Tibial artery (tissue), 4 donors: ENCODE data around the gene FRMPD1.

Experiments used
- DNase-seq, 2 donors: peaks; one replicate each; pipeline ENCODE4 v3.0.0-alpha.2; 2019
- H3K27ac ChIP-seq, 2 donors: fragments of 200-600 bp; sonication (generic) in 1 of 2; 1 replicate in 1 of 2; 2 replicates in 1 of 2; pipeline ENCODE4 v1.5.1; 2018 to 2019; ENCODE audit warnings: mild to moderate bottlenecking in 1 of 2
- H3K27me3 ChIP-seq, 2 donors: fragments of 200-600 bp; sonication (generic) in 1 of 2; one replicate each; pipeline versions ENCODE4 v1.5.1 to v1.6.0; 2016 to 2019
- H3K36me3 ChIP-seq, 3 donors: fragments of 200-600 bp; sonication (generic) in 2 of 3; one replicate each; pipeline ENCODE4 v1.5.1; 2016 to 2019; ENCODE audit warnings: mild to moderate bottlenecking in 2 of 3
- H3K4me1 ChIP-seq, 4 donors: fragments of 200-600 bp; sonication (generic) in 2 of 4; 1 replicate in 3 of 4; 2 replicates in 1 of 4; pipeline ENCODE4 v1.5.1; 2016 to 2019
- H3K4me3 ChIP-seq, 2 donors: fragments of 200-600 bp; sonication (generic) in 1 of 2; 1 replicate in 1 of 2; 2 replicates in 1 of 2; pipeline ENCODE4 v1.5.1; 2018 to 2019; ENCODE audit warnings: mild to moderate bottlenecking in 2 of 2
- H3K9me3 ChIP-seq, 3 donors: fragments of 200-600 bp; sonication (generic) in 1 of 3; one replicate each; pipeline ENCODE4 v1.5.1; 2016 to 2019
- CTCF ChIP-seq, 2 experiments: fragments of 200-600 bp in 1 of 2; fragments of 450-650 bp in 1 of 2; IDR thresholded peaks; one replicate each; pipeline ENCODE4 v1.5.1; 2017 to 2019; ENCODE audit warnings: antibody characterized with exemption in 2 of 2, mild to moderate bottlenecking in 1 of 2, moderate library complexity in 1 of 2
- intact Hi-C: fragments of 100-400 bp; cut with DNase I; formaldehyde crosslinking; loops from one replicate; pipeline ENCODE4 v1.15.0; 2023; ENCODE audit warnings: low total_unique reads

The FRMPD1 gene

GRCh38 chr9:37696528-37696927 is 45.8 kb downstream of the FRMPD1 start:
- intact Hi-C loops: no loop called here
- no peak for DNase-seq
- Histone ChIP-seq H3K36me3 (no peaks in the 10 kb centered on the region), H3K9me3 (no peaks in the 10 kb centered on the region), H3K27me3 (peaks cover 0 to 3% of the 10 kb centered on the region in 2 donors), H3K27ac (no peak overlapping the region), H3K4me1 (no peaks in the 10 kb centered on the region), H3K4me3 (no peak overlapping the region)
- no peak for TF ChIP-seq CTCF (IDR thresholded peaks at IDR 0.05)

GRCh38 chr9:37700131-37700530 is 49.4 kb downstream of the FRMPD1 start:
- H3K9me3 ChIP-seq: no peaks in the 10 kb centered on the region
- H3K27me3 ChIP-seq: no peaks in the 10 kb centered on the region
- no peak overlapping the region for H3K4me3 ChIP-seq
- no peaks in the 10 kb centered on the region for H3K4me1 ChIP-seq
- TF ChIP-seq CTCF (IDR thresholded peaks at IDR 0.05): no peak
- intact Hi-C loops: no loop called here
- H3K36me3 ChIP-seq: no peaks in the 10 kb centered on the region
- DNase-seq: no peak
- no peak overlapping the region for H3K27ac ChIP-seq

- no peak for DNase-seq
- Histone ChIP-seq H3K36me3 (no peaks in the 10 kb centered on the region), H3K27ac (no peak overlapping the region), H3K4me3 (no peak overlapping the region), H3K9me3 (no peaks in the 10 kb centered on the region), H3K27me3 (no peaks in the 10 kb centered on the region), H3K4me1 (no peaks in the 10 kb centered on the region)
- no peak for TF ChIP-seq CTCF (IDR thresholded peaks at IDR 0.05)
- intact Hi-C loops: no loop called here
Measured at GRCh38 chr9:37700900-37701299, 50.1 kb downstream of the FRMPD1 start.

GRCh38 chr9:37705787-37706186 is 55.0 kb downstream of the FRMPD1 start:
- peaks cover 0 to 7% of the 10 kb centered on the region in 2 donors for H3K27me3 ChIP-seq
- H3K4me1 ChIP-seq: no peaks in the 10 kb centered on the region
- DNase-seq: no peak
- intact Hi-C loops: no loop called here
- TF ChIP-seq CTCF (IDR thresholded peaks at IDR 0.05): no peak
- no peak overlapping the region for H3K27ac ChIP-seq
- no peak overlapping the region for H3K4me3 ChIP-seq
- H3K36me3 ChIP-seq: no peaks in the 10 kb centered on the region
- no peaks in the 10 kb centered on the region for H3K9me3 ChIP-seq

GRCh38 chr9:37706290-37706689 is 55.5 kb downstream of the FRMPD1 start:
- Histone ChIP-seq H3K4me1 (no peaks in the 10 kb centered on the region), H3K36me3 (no peaks in the 10 kb centered on the region), H3K27ac (no peak overlapping the region), H3K27me3 (peaks cover 0 to 7% of the 10 kb centered on the region in 2 donors), H3K9me3 (no peaks in the 10 kb centered on the region), H3K4me3 (no peak overlapping the region)
- no peak for DNase-seq
- intact Hi-C loops: no loop called here
- TF ChIP-seq CTCF (IDR thresholded peaks at IDR 0.05): no peak

GRCh38 chr9:37707748-37708147 is 57.0 kb downstream of the FRMPD1 start:
- no peak for TF ChIP-seq CTCF (IDR thresholded peaks at IDR 0.05)
- Histone ChIP-seq H3K4me1 (no peaks in the 10 kb centered on the region), H3K27ac (no peak overlapping the region), H3K4me3 (no peak overlapping the region), H3K9me3 (no peaks in the 10 kb centered on the region), H3K27me3 (peaks cover 0 to 7% of the 10 kb centered on the region in 2 donors), H3K36me3 (no peaks in the 10 kb centered on the region)
- no peak for DNase-seq
- intact Hi-C loops: no loop called here
